Tibial artery (tissue), 4 donors: ENCODE measurements around the gene THOC6.
"Not testable (repeated sequence)": the region's sequence is repeated elsewhere in the genome, so short reads cannot be mapped to it uniquely, and the experiment has no call there.

Experiments used
- DNase-seq, 2 donors: peaks; one replicate each; pipeline ENCODE4 v3.0.0-alpha.2; 2019
- H3K27ac ChIP-seq, 2 donors: fragments of 200-600 bp; sonication (generic) in 1 of 2; 1 replicate in 1 of 2; 2 replicates in 1 of 2; pipeline ENCODE4 v1.5.1; 2018 to 2019; ENCODE audit warnings: mild to moderate bottlenecking in 1 of 2
- H3K27me3 ChIP-seq, 2 donors: fragments of 200-600 bp; sonication (generic) in 1 of 2; one replicate each; pipeline versions ENCODE4 v1.5.1 to v1.6.0; 2016 to 2019
- H3K36me3 ChIP-seq, 3 donors: fragments of 200-600 bp; sonication (generic) in 2 of 3; one replicate each; pipeline ENCODE4 v1.5.1; 2016 to 2019; ENCODE audit warnings: mild to moderate bottlenecking in 2 of 3
- H3K4me1 ChIP-seq, 4 donors: fragments of 200-600 bp; sonication (generic) in 2 of 4; 1 replicate in 3 of 4; 2 replicates in 1 of 4; pipeline ENCODE4 v1.5.1; 2016 to 2019
- H3K4me3 ChIP-seq, 2 donors: fragments of 200-600 bp; sonication (generic) in 1 of 2; 1 replicate in 1 of 2; 2 replicates in 1 of 2; pipeline ENCODE4 v1.5.1; 2018 to 2019; ENCODE audit warnings: mild to moderate bottlenecking in 2 of 2
- H3K9me3 ChIP-seq, 3 donors: fragments of 200-600 bp; sonication (generic) in 1 of 3; one replicate each; pipeline ENCODE4 v1.5.1; 2016 to 2019
- intact Hi-C: fragments of 100-400 bp; cut with DNase I; formaldehyde crosslinking; loops from one replicate; pipeline ENCODE4 v1.15.0; 2023; ENCODE audit warnings: low total_unique reads
- TF ChIP-seq, protein P1 (sequence below), 2 experiments: fragments of 200-600 bp in 1 of 2; fragments of 450-650 bp in 1 of 2; IDR thresholded peaks; one replicate each; pipeline ENCODE4 v1.5.1; 2017 to 2019; ENCODE audit warnings: antibody characterized with exemption in 2 of 2, mild to moderate bottlenecking in 1 of 2, moderate library complexity in 1 of 2

THOC6 gene

DNA sequence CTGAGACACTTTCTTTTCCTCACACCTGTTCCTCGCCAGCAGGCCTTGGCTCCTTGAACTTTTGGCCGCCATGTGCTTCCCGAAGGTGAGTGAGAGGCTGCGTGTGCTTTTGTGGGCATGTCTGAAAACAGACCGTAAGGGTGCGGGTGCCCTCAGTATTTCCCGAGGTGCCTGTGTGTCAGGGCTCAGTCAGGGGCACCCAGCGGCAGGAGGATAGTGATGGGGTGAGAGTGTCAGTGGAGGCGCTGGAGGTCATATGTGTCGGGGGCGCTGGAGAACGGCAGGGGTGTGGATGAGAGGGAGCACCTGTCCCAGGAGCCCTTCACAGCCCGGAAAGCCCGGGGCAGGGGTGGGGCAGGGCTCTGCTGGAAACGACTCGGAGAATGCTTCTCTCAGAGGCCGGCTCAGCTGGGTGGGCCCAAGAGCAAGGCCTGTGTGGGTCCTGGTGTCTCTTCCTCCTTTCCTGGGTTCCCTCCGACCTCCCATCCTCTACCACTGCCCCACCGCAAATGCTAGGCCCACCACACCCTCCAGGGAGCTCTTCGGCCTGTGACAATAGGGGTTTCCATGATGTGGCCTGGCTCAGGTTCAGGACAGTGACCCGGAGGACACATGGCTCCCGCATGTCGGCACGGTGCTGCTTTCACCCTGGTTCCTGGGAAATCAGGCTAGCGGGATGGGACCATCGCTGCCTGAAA, 42.1 kb downstream of the THOC6 start:
- intact Hi-C loops: no loop called here
- Histone ChIP-seq H3K27ac (peak overlapping the region; percentile 8 to 28), H3K36me3 (no peaks in the 10 kb centered on the region), H3K4me1 (peaks cover 0 to 13% (median 8%) of the 10 kb centered on the region in 4 donors), H3K27me3 (no peaks in the 10 kb centered on the region), H3K9me3 (no peaks in the 10 kb centered on the region), H3K4me3 (peak overlapping the region; percentile 22 to 33)
- TF ChIP-seq, protein P1, sequence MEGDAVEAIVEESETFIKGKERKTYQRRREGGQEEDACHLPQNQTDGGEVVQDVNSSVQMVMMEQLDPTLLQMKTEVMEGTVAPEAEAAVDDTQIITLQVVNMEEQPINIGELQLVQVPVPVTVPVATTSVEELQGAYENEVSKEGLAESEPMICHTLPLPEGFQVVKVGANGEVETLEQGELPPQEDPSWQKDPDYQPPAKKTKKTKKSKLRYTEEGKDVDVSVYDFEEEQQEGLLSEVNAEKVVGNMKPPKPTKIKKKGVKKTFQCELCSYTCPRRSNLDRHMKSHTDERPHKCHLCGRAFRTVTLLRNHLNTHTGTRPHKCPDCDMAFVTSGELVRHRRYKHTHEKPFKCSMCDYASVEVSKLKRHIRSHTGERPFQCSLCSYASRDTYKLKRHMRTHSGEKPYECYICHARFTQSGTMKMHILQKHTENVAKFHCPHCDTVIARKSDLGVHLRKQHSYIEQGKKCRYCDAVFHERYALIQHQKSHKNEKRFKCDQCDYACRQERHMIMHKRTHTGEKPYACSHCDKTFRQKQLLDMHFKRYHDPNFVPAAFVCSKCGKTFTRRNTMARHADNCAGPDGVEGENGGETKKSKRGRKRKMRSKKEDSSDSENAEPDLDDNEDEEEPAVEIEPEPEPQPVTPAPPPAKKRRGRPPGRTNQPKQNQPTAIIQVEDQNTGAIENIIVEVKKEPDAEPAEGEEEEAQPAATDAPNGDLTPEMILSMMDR (IDR thresholded peaks at IDR 0.05): no peak
- DNase-seq: no peak

DNA sequence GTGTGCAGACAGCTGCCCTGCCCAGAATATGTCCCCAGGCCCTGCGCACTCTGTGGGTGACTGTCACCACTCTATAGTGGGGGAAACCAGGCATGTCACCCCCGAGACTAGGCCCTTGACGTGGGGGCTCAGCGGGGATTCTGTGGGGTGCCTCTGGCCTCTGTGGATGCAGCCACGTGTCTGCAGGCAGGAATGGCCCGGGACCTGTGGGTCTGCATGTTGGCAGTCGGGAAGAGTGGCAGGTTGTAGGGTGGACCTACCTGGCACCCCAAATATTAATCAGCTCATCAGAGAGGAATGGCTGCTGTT, 42.6 kb downstream of the THOC6 start:
- Histone ChIP-seq H3K36me3 (no peaks in the 10 kb centered on the region), H3K4me3 (peak overlapping the region in 1 of 2 donors; percentile 33), H3K27ac (no peak overlapping the region), H3K27me3 (no peaks in the 10 kb centered on the region), H3K9me3 (no peaks in the 10 kb centered on the region), H3K4me1 (peaks cover 0 to 13% (median 8%) of the 10 kb centered on the region in 4 donors)
- DNase-seq: no peak
- intact Hi-C loops: no loop called here
- TF ChIP-seq, protein P1 (IDR thresholded peaks at IDR 0.05): no peak

DNA sequence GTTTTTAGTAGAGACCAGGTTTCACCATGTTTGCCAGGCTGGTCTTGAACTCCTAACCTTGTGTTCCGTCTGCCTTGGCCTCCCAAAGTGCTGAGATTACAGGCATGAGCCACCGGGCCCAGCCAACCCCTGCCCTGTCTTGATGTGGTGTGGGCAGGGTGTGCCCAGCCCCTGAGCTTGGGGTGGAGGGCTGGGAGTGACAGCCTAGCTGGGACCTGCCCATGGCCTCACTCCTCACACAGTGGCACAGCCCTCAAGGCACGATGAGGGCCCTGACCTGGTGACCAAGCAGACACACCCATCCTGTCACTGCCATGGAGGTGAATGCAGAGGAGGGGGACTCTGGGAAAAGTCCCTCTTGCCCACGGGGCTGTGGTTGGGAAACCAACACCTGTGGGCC, 44.7 kb downstream of the THOC6 start:
- H3K4me1 ChIP-seq: peaks cover 0 to 13% (median 8%) of the 10 kb centered on the region in 4 donors
- H3K9me3 ChIP-seq: no peaks in the 10 kb centered on the region
- no peak for DNase-seq
- no peak overlapping the region for H3K27ac ChIP-seq
- H3K4me3 ChIP-seq: no peak overlapping the region
- TF ChIP-seq, protein P1 (IDR thresholded peaks at IDR 0.05): no peak
- intact Hi-C loops: no loop called here
- H3K36me3 ChIP-seq: no peaks in the 10 kb centered on the region
- H3K27me3 ChIP-seq: peaks cover 0 to 5% of the 10 kb centered on the region in 2 donors

DNA sequence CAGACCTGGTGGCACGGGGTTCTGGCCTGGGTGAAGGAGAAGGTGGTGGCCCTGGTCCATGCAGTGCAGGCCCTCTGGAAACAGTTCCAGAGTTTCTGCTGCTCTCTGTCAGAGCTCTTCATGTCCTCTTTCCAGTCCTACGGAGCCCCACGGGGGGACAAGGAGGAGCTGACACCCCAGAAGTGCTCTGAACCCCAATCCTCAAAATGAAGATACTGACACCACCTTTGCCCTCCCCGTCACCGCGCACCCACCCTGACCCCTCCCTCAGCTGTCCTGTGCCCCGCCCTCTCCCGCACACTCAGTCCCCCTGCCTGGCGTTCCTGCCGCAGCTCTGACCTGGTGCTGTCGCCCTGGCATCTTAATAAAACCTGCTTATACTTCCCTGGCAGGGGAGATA, 45.3 kb downstream of the THOC6 start:
- H3K36me3 ChIP-seq, H3K9me3 ChIP-seq, H3K27me3 ChIP-seq, DNase-seq, intact Hi-C loops, H3K4me3 ChIP-seq, H3K27ac ChIP-seq: not testable (repeated sequence)
- peaks cover 0 to 13% (median 8%) of the 10 kb centered on the region in 4 donors for H3K4me1 ChIP-seq

DNA sequence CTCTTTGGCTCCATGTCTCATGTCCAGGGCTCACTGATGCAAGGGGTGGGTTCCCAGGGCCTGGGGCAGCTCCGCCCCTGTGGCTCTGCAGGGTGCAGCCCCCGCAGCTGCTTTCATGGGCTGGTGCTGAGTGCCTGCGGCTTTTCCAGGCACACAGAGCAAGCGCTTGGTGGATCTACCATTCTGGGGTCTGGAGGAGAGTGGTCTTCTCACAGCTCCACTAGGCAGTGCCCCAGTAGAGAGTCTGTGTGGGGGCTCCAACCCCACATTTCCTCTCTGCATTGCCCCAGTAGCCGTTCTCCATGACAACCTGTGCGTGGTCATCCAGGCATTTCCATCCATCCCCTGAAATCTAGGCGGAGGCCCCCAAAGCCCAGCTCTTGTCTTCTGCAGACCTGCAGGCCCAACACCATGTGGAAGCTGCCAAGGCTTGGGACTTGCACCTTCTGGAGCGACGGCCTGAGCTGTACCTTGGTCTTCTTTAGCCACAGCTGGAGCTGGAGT, 46.8 kb downstream of the THOC6 start:
- Histone ChIP-seq H3K4me1 (peaks cover 0 to 3% (median under 1%) of the 10 kb centered on the region in 4 donors), H3K9me3 (no peaks in the 10 kb centered on the region), H3K27ac (no peak overlapping the region), H3K36me3 (no peaks in the 10 kb centered on the region), H3K27me3 (peaks cover 0 to 13% of the 10 kb centered on the region in 2 donors), H3K4me3 (no peak overlapping the region)
- TF ChIP-seq, protein P1 (IDR thresholded peaks at IDR 0.05): no peak
- no peak for DNase-seq
- intact Hi-C loops: no loop called here

DNA sequence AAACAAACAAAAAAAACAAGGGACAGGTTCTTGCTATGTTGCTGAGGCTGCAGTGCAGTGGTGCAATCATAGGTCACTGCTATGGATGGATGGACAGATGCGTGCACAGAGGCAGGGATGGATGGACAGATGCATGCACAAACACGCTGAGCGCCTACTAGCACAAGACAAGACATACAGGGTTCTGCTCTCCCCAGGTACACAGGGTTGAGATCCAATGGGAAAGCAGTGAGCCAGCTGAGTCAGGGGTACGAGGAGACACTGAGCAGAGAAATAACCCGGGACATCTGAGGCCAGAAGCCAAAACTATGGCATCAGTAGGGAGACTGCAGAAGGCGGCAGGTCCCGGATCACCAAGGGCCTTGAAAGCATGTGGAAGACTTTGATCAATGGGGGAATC, 47.8 kb downstream of the THOC6 start:
- H3K4me1 ChIP-seq: no peaks in the 10 kb centered on the region
- no peaks in the 10 kb centered on the region for H3K9me3 ChIP-seq
- H3K4me3 ChIP-seq: no peak overlapping the region
- TF ChIP-seq, protein P1 (IDR thresholded peaks at IDR 0.05): no peak
- no peaks in the 10 kb centered on the region for H3K36me3 ChIP-seq
- intact Hi-C loops: no loop called here
- peaks cover 0 to 17% of the 10 kb centered on the region in 2 donors for H3K27me3 ChIP-seq
- DNase-seq: no peak
- H3K27ac ChIP-seq: no peak overlapping the region

DNA sequence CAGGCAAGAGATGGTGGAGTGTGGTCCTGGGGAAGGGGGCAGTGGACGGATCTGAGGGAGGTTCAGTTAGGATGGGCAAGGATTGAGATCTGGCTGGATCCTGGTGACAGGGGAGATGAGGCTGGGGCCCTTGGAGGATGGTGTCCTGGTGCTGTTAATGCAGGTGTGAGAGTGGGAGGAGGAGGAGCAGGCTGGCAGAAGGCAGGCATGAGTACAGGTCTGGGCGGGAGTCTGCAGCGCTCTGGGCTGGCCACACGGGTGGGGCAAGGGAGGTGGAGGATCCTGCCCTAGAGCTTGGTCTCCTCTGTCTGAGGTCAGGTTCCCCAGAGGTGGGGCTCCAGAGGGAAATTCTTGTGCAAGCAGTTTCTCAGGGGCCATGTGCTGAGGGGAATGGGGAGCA, 48.3 kb downstream of the THOC6 start:
- H3K4me1 ChIP-seq, H3K27ac ChIP-seq, intact Hi-C loops: not testable (repeated sequence)

DNA sequence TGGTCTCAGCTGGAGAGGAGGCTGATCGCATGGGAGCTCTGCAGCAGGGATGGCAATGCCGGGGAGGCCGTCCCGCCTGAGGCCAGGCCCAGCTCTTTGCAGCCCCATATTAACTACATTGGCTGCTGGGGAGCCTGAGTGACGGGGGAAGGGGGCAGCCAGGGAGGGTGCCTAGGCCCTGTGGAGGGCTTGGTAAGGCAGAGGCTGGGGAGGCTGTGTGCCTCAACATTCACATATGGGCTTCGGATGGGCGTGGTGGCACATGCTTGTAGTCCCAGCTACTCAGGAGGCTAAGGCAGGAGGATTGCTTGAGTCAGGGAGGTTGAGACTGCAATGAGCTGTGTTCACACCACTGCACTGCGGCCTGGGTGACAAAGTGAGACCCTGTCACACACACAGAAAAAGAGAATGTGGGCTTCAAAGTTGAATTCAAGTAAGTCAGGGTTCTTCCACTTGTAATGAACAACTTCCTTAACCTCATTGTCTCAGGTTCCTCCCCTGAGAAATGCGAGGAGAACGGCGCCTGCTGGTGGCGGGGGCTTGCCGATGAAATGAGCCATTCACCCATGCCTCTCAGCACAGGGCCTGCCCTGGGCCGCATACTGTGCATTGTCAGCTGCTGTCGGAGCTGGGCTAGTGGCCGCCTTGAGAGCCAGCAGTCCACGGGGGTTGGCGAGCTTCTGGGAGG, 48.9 kb downstream of the THOC6 start:
- H3K27ac ChIP-seq, H3K4me3 ChIP-seq, H3K36me3 ChIP-seq, DNase-seq, intact Hi-C loops, H3K9me3 ChIP-seq, H3K4me1 ChIP-seq: not testable (repeated sequence)
- peaks cover 0 to 17% of the 10 kb centered on the region in 2 donors for H3K27me3 ChIP-seq

More for the DNA sequence above, 48.3 kb downstream of the THOC6 start:
- H3K27me3 ChIP-seq: peaks cover 0 to 17% of the 10 kb centered on the region in 2 donors
- not testable (repeated sequence) for H3K4me3 ChIP-seq, DNase-seq, H3K9me3 ChIP-seq, H3K36me3 ChIP-seq
